ENCODE data around the gene IGF2.

Gene IGF2

DNA sequence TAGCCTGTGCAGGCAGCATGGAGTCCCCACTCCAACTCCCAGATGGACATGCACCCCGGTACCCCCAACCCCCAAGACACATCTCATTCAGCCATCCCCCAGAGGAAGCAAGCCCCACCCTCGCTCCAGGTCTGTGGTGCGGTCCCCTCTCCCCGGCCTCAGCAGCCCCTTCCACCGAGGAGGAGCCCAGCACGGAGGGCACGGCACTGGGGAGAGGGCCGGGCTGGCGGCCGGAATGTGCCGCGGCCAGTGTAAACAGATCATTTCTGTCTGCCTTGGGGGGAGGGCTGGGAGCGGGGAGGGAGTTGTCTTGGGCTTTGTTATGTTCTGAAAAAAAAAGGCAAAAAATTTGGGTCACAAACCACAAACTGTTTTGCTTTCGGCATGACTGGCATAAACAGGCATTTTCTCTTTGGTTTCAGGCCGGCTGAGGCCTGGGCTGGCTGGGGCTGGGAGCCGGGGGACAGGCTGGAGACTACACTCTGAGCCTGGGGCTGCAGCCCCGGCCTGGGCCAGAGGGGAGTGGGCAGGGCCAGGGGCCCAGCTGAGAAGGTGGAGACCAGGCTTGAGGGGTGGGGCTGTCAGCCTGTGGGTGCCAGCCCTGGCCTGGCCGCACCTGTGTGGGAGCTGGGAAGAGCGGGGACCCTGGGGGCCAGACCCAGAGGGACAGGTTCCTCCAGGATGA, 16.8 kb downstream of the IGF2 start:
- DNase-seq: peak; percentile 54

DNA sequence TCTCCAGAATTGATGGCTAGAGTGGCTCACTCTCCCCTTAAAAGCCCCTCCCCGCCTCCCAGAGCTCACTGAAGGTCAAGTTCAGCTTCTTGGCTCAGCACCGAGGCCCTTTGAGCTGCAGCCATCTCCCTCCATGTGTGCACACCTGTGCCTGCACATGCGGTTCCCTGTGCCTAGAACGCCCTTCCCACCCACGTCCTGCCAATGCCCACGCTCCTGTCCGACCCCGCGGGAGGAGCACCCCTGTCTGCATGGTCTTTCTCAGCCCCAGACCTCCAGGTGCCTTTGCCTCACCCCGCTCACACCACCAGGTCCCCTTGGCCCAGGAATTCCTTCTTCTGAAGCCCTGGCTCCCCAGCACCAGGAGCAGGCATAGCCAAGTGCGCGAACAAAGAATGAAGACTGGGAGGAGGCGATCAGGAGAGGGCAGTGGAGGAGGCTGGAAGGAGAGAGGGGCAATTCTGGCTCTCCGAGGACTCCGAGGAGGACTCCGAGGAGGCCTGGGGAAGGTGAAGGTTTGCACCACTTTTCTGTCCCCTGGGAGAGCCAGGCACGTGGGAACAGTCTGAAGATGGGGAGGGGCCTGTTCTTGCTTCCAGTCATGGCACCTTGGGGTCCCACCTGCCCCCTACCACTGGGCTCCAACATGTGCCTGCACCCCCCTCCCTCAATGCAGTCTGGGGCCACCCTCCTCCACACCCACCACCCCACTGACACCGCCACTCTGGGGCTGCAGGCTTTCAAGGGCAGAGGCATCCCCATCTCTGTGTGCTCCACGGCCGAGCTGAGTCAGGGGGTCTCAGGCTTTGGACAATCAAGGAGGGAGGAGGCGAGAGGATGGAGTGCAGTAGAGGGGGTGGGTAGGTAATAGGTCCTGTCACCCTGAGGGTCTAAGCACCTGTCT, 17.7 kb downstream of the IGF2 start:
- no peak for DNase-seq

DNA sequence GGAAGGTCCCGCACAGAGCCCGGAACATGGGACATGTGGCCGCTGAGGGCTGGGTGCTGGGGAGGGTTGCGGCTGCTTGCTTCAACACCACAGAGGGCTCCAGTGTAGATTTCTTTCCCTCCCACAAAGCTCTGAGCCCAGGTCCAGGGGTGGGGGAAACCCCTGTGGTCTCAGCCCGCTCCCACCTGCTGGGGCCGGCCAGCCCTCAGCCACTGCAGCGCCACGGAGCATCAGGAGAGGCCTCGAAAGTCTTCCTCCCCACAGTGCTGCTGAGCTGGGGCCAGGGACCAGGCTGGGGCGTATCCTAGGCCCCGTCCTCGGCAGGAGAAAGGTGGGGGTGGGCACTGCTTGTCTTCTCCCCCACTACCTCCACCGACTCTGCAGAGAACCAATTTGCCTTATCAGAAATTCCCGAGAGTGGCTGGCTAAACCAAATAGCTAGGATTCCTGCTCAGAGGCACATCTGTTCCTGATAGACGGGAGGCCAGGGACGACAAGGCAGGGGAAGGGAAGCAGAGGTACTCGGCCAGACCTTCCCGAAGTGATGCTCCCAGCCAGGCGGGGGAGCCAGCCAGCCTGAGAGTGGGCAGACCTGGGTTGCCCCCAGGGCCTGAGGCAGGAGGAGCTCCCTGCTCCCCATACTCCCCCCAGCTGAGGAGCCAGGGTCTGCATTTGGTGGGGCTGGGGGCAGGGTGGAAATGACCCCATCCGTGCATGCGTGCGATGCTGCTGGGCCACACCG, 18.7 kb downstream of the IGF2 start:
- peak; percentile 65 for DNase-seq

GRCh38 chr11:2118677-2119076, 20.5 kb downstream of the IGF2 start:
- DNase-seq: peak; percentile 44

DNA sequence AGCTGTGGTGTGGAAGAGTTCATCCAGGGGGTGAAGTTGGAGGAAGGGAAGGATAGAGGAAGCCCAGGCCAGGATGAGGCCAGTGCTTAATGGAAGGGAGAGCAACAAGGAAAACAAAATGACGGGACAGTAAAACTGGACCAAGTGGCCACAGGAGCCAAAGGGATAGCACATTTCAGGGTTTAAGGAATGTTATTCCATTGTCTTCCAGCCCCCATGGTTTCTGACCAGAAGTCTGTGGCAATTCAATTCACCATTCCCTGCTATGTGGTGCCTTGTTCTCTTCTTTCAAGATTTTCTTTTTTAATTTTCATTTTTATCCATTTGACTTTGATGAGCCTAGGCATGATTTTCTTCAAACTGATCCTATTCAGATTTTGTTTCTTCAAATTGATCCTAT, 22.5 kb downstream of the IGF2 start:
- DNase-seq: no peak

- no peak for DNase-seq
Measured at GRCh38 chr11:2115308-2115707, 23.9 kb downstream of the IGF2 start.

DNA sequence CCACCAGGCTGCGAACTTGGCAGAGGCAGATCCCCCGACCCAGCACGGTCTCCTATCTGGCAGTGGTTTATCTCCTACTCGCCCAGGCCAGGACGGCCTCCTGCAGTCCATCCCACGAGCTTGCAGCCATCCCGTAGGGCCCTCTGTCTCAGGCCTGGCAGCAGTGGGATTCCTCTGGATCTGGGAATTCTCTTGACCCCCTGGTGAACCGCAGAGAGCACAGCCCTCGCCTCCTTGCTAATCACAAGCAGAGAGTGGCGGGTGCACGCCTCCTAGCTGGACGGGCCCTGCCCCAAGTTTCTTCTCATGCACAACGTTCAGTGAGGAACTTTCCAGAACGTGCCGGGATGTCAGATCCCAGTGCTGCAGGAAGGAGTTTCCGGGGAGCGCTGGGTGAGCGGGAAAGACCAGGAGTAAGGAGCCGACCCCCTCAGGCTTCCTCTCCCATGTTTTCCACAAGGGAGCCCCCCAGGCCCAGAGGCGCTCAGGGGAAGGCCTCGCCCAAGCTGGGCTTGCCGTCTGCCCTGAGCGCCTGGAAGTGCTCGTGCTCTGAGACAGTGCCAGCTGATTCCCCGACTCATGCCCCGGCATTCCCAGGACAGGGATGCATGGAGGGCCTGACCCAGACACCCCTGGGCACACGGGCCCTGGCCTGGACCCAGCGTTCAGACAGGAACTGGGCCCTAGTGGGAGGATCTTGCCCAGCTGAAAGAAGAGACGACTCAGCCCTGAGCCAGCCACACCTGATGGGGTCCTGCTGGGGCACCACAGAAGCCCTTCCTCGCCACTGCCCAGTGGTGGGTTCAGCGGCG, 24.6 kb downstream of the IGF2 start:
- DNase-seq: no peak

DNA sequence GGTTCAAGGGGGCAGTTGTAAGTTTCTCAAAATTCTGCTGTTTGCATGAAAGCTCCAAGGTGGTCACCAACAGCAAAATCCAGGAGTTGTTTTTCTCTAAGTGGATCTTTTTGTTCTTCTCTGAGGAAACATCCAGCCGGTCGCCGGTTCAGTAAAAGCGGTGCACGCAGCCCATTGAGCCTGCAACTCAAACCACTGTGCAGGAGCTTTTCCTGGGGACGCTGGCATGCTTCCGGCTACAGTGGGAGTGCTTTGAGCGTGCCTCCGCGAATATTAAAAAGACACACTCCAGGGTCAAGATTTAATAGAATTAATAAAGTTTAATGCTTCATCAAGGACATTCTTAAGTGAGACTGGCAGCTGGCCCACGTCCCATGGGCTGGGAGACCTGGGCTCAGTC, 25.4 kb downstream of the IGF2 start:
- no peak for DNase-seq

DNA sequence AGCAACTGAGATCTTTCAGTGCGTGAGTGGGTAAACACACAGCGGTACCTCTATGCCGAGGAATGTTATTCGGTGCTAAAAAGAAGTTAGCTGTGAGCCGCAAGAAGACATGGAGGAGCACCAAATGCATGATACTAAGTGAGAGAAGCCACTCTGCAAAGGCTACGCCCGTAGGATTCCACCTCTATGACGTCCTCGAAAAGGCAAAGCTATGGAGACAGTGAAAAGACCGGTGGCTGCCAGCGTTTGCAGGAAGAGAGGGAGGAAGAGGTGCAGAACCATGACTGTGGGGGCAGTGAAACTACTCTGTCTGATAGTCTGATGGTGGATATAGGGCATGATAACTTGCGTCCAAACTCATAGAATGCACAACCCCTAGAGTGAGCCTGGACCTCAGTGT, 28.7 kb downstream of the IGF2 start:
- no peak for DNase-seq

- peak; percentile 47 for DNase-seq
Measured at GRCh38 chr11:2109541-2110019, 29.6 kb downstream of the IGF2 start.

- no peak for DNase-seq
Measured at GRCh38 chr11:2108675-2109491, 30.3 kb downstream of the IGF2 start.

GRCh38 chr11:2107941-2108630, 31.1 kb downstream of the IGF2 start:
- DNase-seq: no peak

GRCh38 chr11:2107521-2107920, 31.7 kb downstream of the IGF2 start:
- DNase-seq: no peak

DNA sequence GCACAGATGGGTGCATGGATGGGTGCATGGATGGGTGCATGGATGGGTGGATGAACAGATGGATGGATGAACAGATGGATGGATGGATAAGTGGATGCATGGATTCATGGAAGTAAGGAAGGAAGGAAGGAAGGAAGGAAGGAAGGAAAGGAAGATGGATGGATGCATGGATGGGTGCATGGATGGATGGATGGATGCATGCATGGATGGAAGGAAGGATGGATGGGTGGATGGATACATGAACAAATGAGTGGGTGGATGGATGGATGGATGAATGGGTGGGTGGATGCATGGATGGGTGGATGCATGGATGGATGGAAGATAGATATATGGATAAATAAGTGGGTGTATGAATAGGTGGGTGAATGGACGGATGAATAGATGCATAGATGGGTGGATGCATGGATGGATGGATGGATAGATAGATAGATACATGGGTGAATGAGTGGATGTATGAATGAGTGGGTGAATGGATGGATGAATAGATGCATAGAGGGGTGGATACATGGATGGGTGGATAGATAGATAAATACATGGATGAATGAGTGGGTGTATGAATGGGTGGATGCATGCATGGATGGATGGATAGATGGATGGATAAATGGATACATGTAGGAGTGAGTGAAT, 32.5 kb downstream of the IGF2 start:
- DNase-seq: no peak

GRCh38 chr11:2105511-2105910, 33.7 kb downstream of the IGF2 start:
- no peak for DNase-seq

- DNase-seq: no peak
Measured at GRCh38 chr11:2104524-2105440, 34.4 kb downstream of the IGF2 start.

- no peak for DNase-seq
Measured at GRCh38 chr11:2103668-2104523, 35.3 kb downstream of the IGF2 start.

- no peak for DNase-seq
Measured at GRCh38 chr11:2102883-2103213, 36.3 kb downstream of the IGF2 start.

Measured in eye (tissue), 1 donor.